GM23248 (cell line): Measurements from ENCODE around the gene FOXO1. TPM values are rescaled to one million over a fixed set of nuclear protein-coding genes. Genes with fewer than 3 reads are reported as not detected.

Experiments
- DNase-seq: peaks from one replicate; pipeline ENCODE4 v3.0.0-alpha.2; 2015
- H2AFZ ChIP-seq: fragments of 200-600 bp; sonication (generic); 2 replicates; pipeline ENCODE4 v1.6.1; 2016; ENCODE audit warnings: antibody characterized with exemption
- H3F3A ChIP-seq: fragments of 200-600 bp; sonication (generic); 2 replicates; pipeline ENCODE4 v1.6.1; 2016; ENCODE audit warnings: mild to moderate bottlenecking, antibody characterized with exemption, mixed run types; ENCODE audit not compliant: insufficient read depth
- H3K27ac ChIP-seq: fragments of 200-600 bp; sonication (generic); 2 replicates; pipeline ENCODE4 v1.5.1; 2016; ENCODE audit warnings: mild to moderate bottlenecking
- H3K27me3 ChIP-seq: fragments of 200-600 bp; sonication (generic); replicated peaks from 2 replicates; pipeline ENCODE4 v1.6.1; 2016; ENCODE audit warnings: mild to moderate bottlenecking; ENCODE audit not compliant: insufficient read depth
- H3K36me3 ChIP-seq: fragments of 200-600 bp; sonication (generic); 2 replicates; pipeline ENCODE4 v1.6.1; 2016; ENCODE audit warnings: low read depth, mild to moderate bottlenecking
- H3K4me1 ChIP-seq: fragments of 200-600 bp; sonication (generic); 2 replicates; pipeline ENCODE4 v1.6.1; 2016; ENCODE audit warnings: mild to moderate bottlenecking; ENCODE audit not compliant: insufficient read depth
- H3K4me2 ChIP-seq: fragments of 200-600 bp; sonication (generic); one replicate; pipeline ENCODE4 v1.6.1; 2016; ENCODE audit warnings: mild to moderate bottlenecking; ENCODE audit not compliant: unreplicated experiment
- H3K4me3 ChIP-seq: fragments of 200-600 bp; sonication (generic); 2 replicates; pipeline ENCODE4 v1.5.1; 2016; ENCODE audit warnings: mild to moderate bottlenecking
- H3K79me2 ChIP-seq: fragments of 200-600 bp; sonication (generic); 2 replicates; pipeline ENCODE4 v1.6.1; 2016; ENCODE audit warnings: mild to moderate bottlenecking; ENCODE audit not compliant: insufficient read depth
- H3K9ac ChIP-seq: fragments of 200-600 bp; sonication (generic); 2 replicates; pipeline ENCODE4 v1.6.1; 2016; ENCODE audit warnings: mild to moderate bottlenecking
- H3K9me2 ChIP-seq: fragments of 200-600 bp; sonication (generic); 2 replicates; pipeline ENCODE4 v1.6.1; 2016; ENCODE audit warnings: mixed run types, mild to moderate bottlenecking, moderate library complexity; ENCODE audit not compliant: insufficient read depth
- H3K9me3 ChIP-seq: fragments of 200-600 bp; sonication (generic); one replicate; pipeline ENCODE4 v1.6.1; 2017; ENCODE audit warnings: low read depth
- H4K20me1 ChIP-seq: fragments of 200-600 bp; sonication (generic); 2 replicates; pipeline ENCODE4 v1.6.0; 2016; ENCODE audit not compliant: insufficient read depth
- EZH2 ChIP-seq: fragments of 200-600 bp; sonication (generic); IDR thresholded peaks from 2 replicates; pipeline ENCODE4 v1.6.1; 2018; ENCODE audit warnings: antibody characterized with exemption, mild to moderate bottlenecking; ENCODE audit not compliant: insufficient read depth, poor library complexity, severe bottlenecking
- EZH2phosphoT487 ChIP-seq: fragments of 200-600 bp; sonication (generic); IDR thresholded peaks from 2 replicates; pipeline ENCODE4 v1.6.1; 2018; ENCODE audit warnings: antibody characterized with exemption, moderate library complexity, mild to moderate bottlenecking, low read depth; ENCODE audit not compliant: insufficient read depth
- WGBS, 2 experiments: methylation state at CpG; one replicate each; pipeline ENCODE4 v1.1.6; 2015 to 2017; ENCODE audit warnings: low lambda C conversion rate in 2 of 2, low coverage in 1 of 2; ENCODE audit errors: missing lambda C conversion rate in 2 of 2; 5-methylcytosine and 5-hydroxymethylcytosine counted together
- in situ Hi-C: fragments of 300-500 bp; cut with MboI; formaldehyde crosslinking; loops from 2 replicates; pipeline ENCODE4 v1.15.0; 2020
- polyA plus RNA-seq: library from polyadenylated mRNA; unstranded; fragments of >200 nt; fragmentation: Nextera tagmentation; extraction: Ambion mirVana; gene quantifications from 2 replicates; pipeline ENCODE4 v1.2.1, GENCODE V29; 2016
- total RNA-seq: library from RNA; depleted of rRNA; stranded (reverse); fragments of >200 nt; shearing (Covaris generic); gene quantifications from 2 replicates; pipeline ENCODE4 v1.2.3, GENCODE V29; 2014

FOXO1 gene
- total and polyA plus RNA-seq, 2 experiments from 2014 or later: 0.59 to 1.1 TPM

DNA sequence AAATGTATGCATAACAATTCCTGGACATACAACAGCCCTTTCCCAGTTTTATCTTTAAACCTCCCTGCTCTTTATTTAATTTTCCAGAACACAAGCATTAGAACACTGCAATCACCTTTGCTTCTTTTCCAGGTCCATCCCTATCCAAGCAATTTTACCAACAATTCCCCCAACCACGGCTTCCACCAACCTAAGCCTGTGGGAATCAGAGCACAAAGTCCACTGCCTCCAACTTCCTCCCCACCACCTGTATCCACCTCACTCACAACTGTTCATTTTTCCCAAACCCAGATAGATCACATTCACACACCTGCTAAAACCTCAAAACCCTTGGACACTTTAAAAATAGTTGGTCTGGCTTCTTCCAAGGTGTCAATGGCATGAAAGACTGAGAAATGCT, 39.5 kb downstream of the FOXO1 start:
- no peak for TF ChIP-seq EZH2
- no peak for TF ChIP-seq EZH2phosphoT487
- peaks cover 7% of the 10 kb centered on the region; the same call in 1 of the 2 replicates for H3K4me1 ChIP-seq
- no peaks in the 10 kb centered on the region for H3K27me3 ChIP-seq
- no peak overlapping the region for H3K27ac ChIP-seq
- H3K9me3 ChIP-seq: no peaks in the 10 kb centered on the region
- no peaks in the 10 kb centered on the region for H3K36me3 ChIP-seq
- no peaks in the 10 kb centered on the region for H3K79me2 ChIP-seq
- no peak overlapping the region for H3K9ac ChIP-seq
- no peaks in the 10 kb centered on the region for H3K9me2 ChIP-seq
- no peak overlapping the region for H2AFZ ChIP-seq
- no peak overlapping the region for H3K4me2 ChIP-seq
- no peaks in the 10 kb centered on the region for H3F3A ChIP-seq
- no peak for DNase-seq
- no peaks in the 10 kb centered on the region for H4K20me1 ChIP-seq
- in situ Hi-C loops: no loop called here
- H3K4me3 ChIP-seq: no peak overlapping the region
- 83 to 88% methylated on average over 1 of the region's 1 CpG for WGBS, 2 experiments

DNA sequence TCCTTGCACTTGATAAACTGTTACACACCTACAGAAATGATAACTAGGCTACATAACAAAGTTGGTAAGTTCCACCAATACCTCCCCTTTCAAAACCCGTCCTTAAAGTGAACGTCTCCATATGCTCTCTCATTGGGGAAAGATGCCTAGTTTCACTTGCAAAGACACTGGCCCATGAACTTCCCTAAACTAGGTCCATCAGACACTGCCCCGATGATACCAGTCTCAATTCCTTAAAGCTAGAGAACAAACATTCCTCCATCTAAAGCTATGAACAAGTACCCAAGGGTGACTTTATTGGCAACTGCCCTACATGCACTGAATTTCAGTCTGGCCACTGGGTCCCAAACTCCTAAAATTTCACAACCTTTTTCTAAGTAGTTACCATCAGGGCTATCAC, 39.9 kb downstream of the FOXO1 start:
- Histone ChIP-seq H3K4me2 (no peak overlapping the region), H3K27me3 (no peaks in the 10 kb centered on the region), H4K20me1 (no peaks in the 10 kb centered on the region), H3K79me2 (no peaks in the 10 kb centered on the region), H3K9ac (no peak overlapping the region), H3K4me1 (peaks cover 7% of the 10 kb centered on the region; the same call in 1 of the 2 replicates), H3F3A (no peaks in the 10 kb centered on the region), H3K9me3 (no peaks in the 10 kb centered on the region), H3K4me3 (no peak overlapping the region), H3K9me2 (no peaks in the 10 kb centered on the region), H3K36me3 (no peaks in the 10 kb centered on the region), H2AFZ (no peak overlapping the region), H3K27ac (no peak overlapping the region)
- TF ChIP-seq EZH2phosphoT487 (no peak), EZH2 (no peak)
- DNase-seq: no peak
- 93 to 94% methylated on average over 3 of the region's 3 CpGs for WGBS, 2 experiments
- in situ Hi-C loops: no loop called here

DNA sequence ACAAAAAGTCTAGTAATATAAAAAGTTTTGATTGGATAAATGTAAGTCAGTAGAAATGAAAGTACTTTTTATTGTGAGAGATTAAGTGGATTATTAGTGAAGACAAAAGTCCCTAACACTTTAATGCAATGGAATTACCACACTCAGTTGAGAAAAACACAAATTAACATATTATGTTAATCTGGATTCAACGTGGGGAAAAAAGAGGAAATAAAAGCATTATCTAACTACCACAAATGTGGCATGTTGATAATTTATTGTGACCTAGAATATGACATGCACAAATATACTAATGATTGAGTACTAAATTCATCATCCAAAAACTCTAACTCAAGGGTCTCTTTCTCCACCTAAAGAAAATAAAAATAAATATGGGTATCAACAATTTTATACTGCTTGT, 41.5 kb downstream of the FOXO1 start:
- H3K79me2 ChIP-seq: no peaks in the 10 kb centered on the region
- no peak for DNase-seq
- WGBS, 2 experiments: 6 to 9% methylated on average over 1 of the region's 1 CpG
- no peak overlapping the region for H2AFZ ChIP-seq
- H3K27me3 ChIP-seq: no peaks in the 10 kb centered on the region
- H3K9me3 ChIP-seq: no peaks in the 10 kb centered on the region
- no peaks in the 10 kb centered on the region for H3K36me3 ChIP-seq
- H3K27ac ChIP-seq: no peak overlapping the region
- no peaks in the 10 kb centered on the region for H4K20me1 ChIP-seq
- TF ChIP-seq EZH2phosphoT487: no peak
- no peak for TF ChIP-seq EZH2
- no peak overlapping the region for H3K9ac ChIP-seq
- H3K9me2 ChIP-seq: no peaks in the 10 kb centered on the region
- no peaks in the 10 kb centered on the region for H3F3A ChIP-seq
- in situ Hi-C loops: no loop called here
- no peak overlapping the region for H3K4me2 ChIP-seq
- H3K4me1 ChIP-seq: peaks cover 7% of the 10 kb centered on the region; the same call in 1 of the 2 replicates
- no peak overlapping the region for H3K4me3 ChIP-seq

DNA sequence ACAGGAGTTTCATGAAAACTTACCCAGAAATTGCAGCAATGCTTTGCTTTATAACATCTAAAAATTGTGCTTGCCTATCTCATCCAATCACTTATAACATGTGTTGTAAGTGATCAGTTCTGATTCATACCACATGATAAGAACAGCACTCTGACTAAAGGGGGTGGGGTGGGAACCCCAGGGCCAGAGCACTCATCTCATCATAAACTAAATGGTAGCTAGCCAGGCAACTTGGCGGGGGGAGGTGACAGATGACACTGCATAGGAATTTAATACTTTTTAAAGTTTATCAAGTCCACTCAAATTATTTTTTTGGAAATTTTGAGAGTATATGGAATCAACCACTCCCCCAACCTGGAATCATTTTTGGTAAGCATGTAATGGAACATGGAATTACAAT, 42.1 kb downstream of the FOXO1 start:
- H3K4me1 ChIP-seq: peaks cover 7% of the 10 kb centered on the region; the same call in 1 of the 2 replicates
- no peak overlapping the region for H3K4me2 ChIP-seq
- H3F3A ChIP-seq: no peaks in the 10 kb centered on the region
- no peak overlapping the region for H3K9ac ChIP-seq
- H3K36me3 ChIP-seq: no peaks in the 10 kb centered on the region
- H3K27ac ChIP-seq: no peak overlapping the region
- H3K79me2 ChIP-seq: no peaks in the 10 kb centered on the region
- TF ChIP-seq EZH2 (no peak), EZH2phosphoT487 (no peak)
- no peaks in the 10 kb centered on the region for H4K20me1 ChIP-seq
- no peaks in the 10 kb centered on the region for H3K9me3 ChIP-seq
- no peak overlapping the region for H2AFZ ChIP-seq
- H3K4me3 ChIP-seq: no peak overlapping the region
- DNase-seq: peak; percentile 43
- in situ Hi-C loops: no loop called here
- no peaks in the 10 kb centered on the region for H3K9me2 ChIP-seq
- 11 to 25% methylated on average over 1 of the region's 1 CpG for WGBS, 2 experiments
- no peaks in the 10 kb centered on the region for H3K27me3 ChIP-seq

DNA sequence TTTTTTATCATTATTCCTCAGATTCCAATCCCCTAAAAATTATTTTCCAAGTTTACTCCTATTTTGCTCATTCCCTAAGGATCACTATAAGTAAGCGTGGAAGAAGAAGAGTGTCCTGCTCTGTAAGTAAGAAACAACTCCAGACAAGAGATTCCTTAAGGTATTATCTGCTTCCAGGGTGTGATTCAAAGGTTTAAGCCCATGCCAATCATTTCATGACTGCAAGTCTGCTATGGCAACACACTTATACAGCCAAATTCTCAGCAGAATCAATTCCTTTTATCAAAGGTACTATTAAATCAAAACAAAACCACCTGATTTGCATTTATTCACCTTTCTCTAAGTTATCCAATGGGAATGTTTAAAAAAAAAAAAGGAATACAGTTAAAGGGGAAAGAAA, 43.7 kb downstream of the FOXO1 start:
- Histone ChIP-seq H3K79me2 (no peaks in the 10 kb centered on the region), H3K27ac (no peak overlapping the region), H3K9ac (no peak overlapping the region), H3K9me3 (no peaks in the 10 kb centered on the region), H3K9me2 (no peaks in the 10 kb centered on the region), H2AFZ (no peak overlapping the region), H4K20me1 (no peaks in the 10 kb centered on the region), H3K27me3 (no peaks in the 10 kb centered on the region), H3K4me2 (no peak overlapping the region), H3K4me3 (no peak overlapping the region), H3K36me3 (no peaks in the 10 kb centered on the region), H3K4me1 (peaks cover 7% of the 10 kb centered on the region; the same call in 1 of the 2 replicates), H3F3A (no peaks in the 10 kb centered on the region)
- in situ Hi-C loops: no loop called here
- DNase-seq: no peak
- WGBS, 2 experiments: 93 to 100% methylated on average over 1 of the region's 1 CpG
- TF ChIP-seq EZH2phosphoT487 (no peak), EZH2 (no peak)
